ENCODE results near the gene TRAPPC14. TPM values are rescaled to one million over a fixed set of nuclear protein-coding genes. Genes with fewer than 3 reads are reported as not detected.
A peak's percentile ranks its signal among the peaks of the same experiment; 100 is the strongest.
"Not testable (repeated sequence)": the region's sequence is repeated elsewhere in the genome, so short reads cannot be mapped to it uniquely, and the experiment has no call there.

The TRAPPC14 gene
- total RNA-seq, 2 experiments from 2014 or later = 15.7 to 17.4 TPM

GRCh38 chr7:100189061-100189460 lies 30.5 kb upstream of the TRAPPC14 start:
- Mint-ChIP-seq H3K27me3 (no peaks in the 10 kb centered on the region), H3K36me3 (ENCODE audit: low read depth) (no peaks in the 10 kb centered on the region), H3K4me3 (no peak overlapping the region), H3K4me1 (ENCODE audit: low read depth) (peaks cover 30% of the 10 kb centered on the region), H3K9me3 (no peaks in the 10 kb centered on the region), H3K27ac (no peak overlapping the region)
- DNase-seq = no peak
- ChIA-PET POLR2A (interaction anchor here (0.7 to 1.7 kb wide), 3 partner anchors 20 to 1329 kb away, joined by 3 to 5 read pairs (median 3); no protein-coding TSS in a partner anchor), CTCF (interaction anchor here (0.8 to 4.3 kb wide), 13 partner anchors 8 to 165 kb away, joined by 3 to 46 read pairs (median 9); partner anchors contain the start of genes GAL3ST4, GPC2 and STAG3)
- no peak for ATAC-seq
- TF ChIP-seq CTCF (IDR thresholded peaks at IDR 0.05) = no peak
- intact Hi-C loops (cut with micrococcal nuclease) = no loop called here

GRCh38 chr7:100185726-100186125 lies 27.2 kb upstream of the TRAPPC14 start:
- H3K27me3 Mint-ChIP-seq = no peaks in the 10 kb centered on the region
- H3K9me3 Mint-ChIP-seq = no peaks in the 10 kb centered on the region
- peaks cover 38% of the 10 kb centered on the region for H3K4me1 Mint-ChIP-seq (ENCODE audit: low read depth)
- H3K27ac Mint-ChIP-seq = no peak overlapping the region
- POLR2A ChIA-PET = interaction anchor here (0.9 kb wide), 1 partner anchor 26 kb away, joined by 3 read pairs; no protein-coding TSS in a partner anchor
- intact Hi-C loops (cut with micrococcal nuclease) = no loop called here
- CTCF ChIA-PET = interaction anchor here (1.0 to 1.5 kb wide), 5 partner anchors 9 to 222 kb away, joined by 3 to 4 read pairs (median 3); no protein-coding TSS in a partner anchor
- no peak overlapping the region for H3K4me3 Mint-ChIP-seq
- TF ChIP-seq CTCF (IDR thresholded peaks at IDR 0.05) = no peak
- H3K36me3 Mint-ChIP-seq (ENCODE audit: low read depth) = no peaks in the 10 kb centered on the region
- DNase-seq (no peak), ATAC-seq (no peak)

GRCh38 chr7:100183090-100183489 lies 24.6 kb upstream of the TRAPPC14 start:
- H3K27me3 Mint-ChIP-seq; intact Hi-C loops (cut with micrococcal nuclease); H3K36me3 Mint-ChIP-seq (ENCODE audit: low read depth); DNase-seq; H3K9me3 Mint-ChIP-seq; H3K27ac Mint-ChIP-seq; H3K4me3 Mint-ChIP-seq; ATAC-seq: not testable (repeated sequence)
- ChIA-PET POLR2A (interaction anchor here (2.7 kb wide), 1 partner anchor 11 kb away, joined by 11 read pairs; no protein-coding TSS in a partner anchor), CTCF (interaction anchor here (0.9 to 1.3 kb wide), 2 partner anchors 25 to 35 kb away, joined by 3 to 5 read pairs; no protein-coding TSS in a partner anchor)
- peaks cover 33% of the 10 kb centered on the region for H3K4me1 Mint-ChIP-seq (ENCODE audit: low read depth)

- H3K27me3 Mint-ChIP-seq; DNase-seq; ATAC-seq; H3K36me3 Mint-ChIP-seq (ENCODE audit: low read depth); intact Hi-C loops (cut with micrococcal nuclease); H3K4me3 Mint-ChIP-seq; H3K9me3 Mint-ChIP-seq: not testable (repeated sequence)
- POLR2A ChIA-PET = interaction anchor here (2.7 kb wide), 1 partner anchor 11 kb away, joined by 11 read pairs; no protein-coding TSS in a partner anchor
- H3K27ac Mint-ChIP-seq = peak overlapping the region; percentile 55
- CTCF ChIA-PET = interaction anchor here (1.0 kb wide), 1 partner anchor 40 kb away, joined by 3 read pairs; no protein-coding TSS in a partner anchor
- peaks cover 35% of the 10 kb centered on the region for H3K4me1 Mint-ChIP-seq (ENCODE audit: low read depth)
These were observed 24.1 kb upstream of the TRAPPC14 start for GRCh38 chr7:100182616-100183015.

GRCh38 chr7:100180084-100180483 lies 21.6 kb upstream of the TRAPPC14 start:
- Mint-ChIP-seq H3K4me3 (peak overlapping the region; percentile 55), H3K4me1 (ENCODE audit: low read depth) (peaks cover 42% of the 10 kb centered on the region), H3K27ac (peak overlapping the region; percentile 87)
- DNase-seq; H3K27me3 Mint-ChIP-seq; H3K9me3 Mint-ChIP-seq; intact Hi-C loops (cut with micrococcal nuclease); ATAC-seq; H3K36me3 Mint-ChIP-seq (ENCODE audit: low read depth): not testable (repeated sequence)
- CTCF ChIA-PET = interaction anchor here (0.7 to 2.7 kb wide), 5 partner anchors 9 to 50 kb away, joined by 3 to 17 read pairs (median 8); no protein-coding TSS in a partner anchor
- POLR2A ChIA-PET = interaction anchor here (1.1 to 2.7 kb wide), 3 partner anchors 14 to 31 kb away, joined by 3 to 11 read pairs (median 4); no protein-coding TSS in a partner anchor

- Mint-ChIP-seq H3K27me3 (no peaks in the 10 kb centered on the region), H3K4me3 (peak within 1 kb of the TSS; percentile 76), H3K27ac (peak within 1 kb of the TSS; percentile 25), H3K4me1 (ENCODE audit: low read depth) (peaks cover 32% of the 10 kb centered on the region), H3K36me3 (ENCODE audit: low read depth) (no peaks in the 10 kb centered on the region), H3K9me3 (peaks cover 3% of the 10 kb centered on the region)
- DNase-seq (peak; percentile 99), ATAC-seq (peak; percentile 91)
- TF ChIP-seq CTCF (IDR thresholded peaks at IDR 0.05) = no peak
- intact Hi-C loops (cut with micrococcal nuclease) = no loop called here
- ChIA-PET CTCF (interaction anchor here (0.6 to 2.3 kb wide), 6 partner anchors 10 to 46 kb away, joined by 3 to 10 read pairs (median 4); partner anchors contain the start of genes GAL3ST4 and PVRIG), POLR2A (interaction anchor here (0.7 to 4.1 kb wide), 7 partner anchors 11 to 388 kb away, joined by 3 to 18 read pairs (median 3); no protein-coding TSS in a partner anchor)
These were observed 18.8 kb upstream of the TRAPPC14 start, which contains the start of the genes GPC2 and STAG3 for GRCh38 chr7:100177045-100178001. Gene GPC2, minus strand, starts transcription at chr7:100177381. Its CDS starts 182 bp downstream, at chr7:100177199. Gene STAG3, plus strand, starts transcription at chr7:100177918. Its CDS starts 2,639 bp downstream, at chr7:100180557.
